ENCODE results near the gene CADPS2. TPM values are rescaled to one million over a fixed set of nuclear protein-coding genes. Genes with fewer than 3 reads are reported as not detected.
A peak's percentile ranks its signal among the peaks of the same experiment; 100 is the strongest.

The CADPS2 gene
- total RNA-seq, 2 donors from 2014 or later, result 4.3 to 11.7 TPM

DNA sequence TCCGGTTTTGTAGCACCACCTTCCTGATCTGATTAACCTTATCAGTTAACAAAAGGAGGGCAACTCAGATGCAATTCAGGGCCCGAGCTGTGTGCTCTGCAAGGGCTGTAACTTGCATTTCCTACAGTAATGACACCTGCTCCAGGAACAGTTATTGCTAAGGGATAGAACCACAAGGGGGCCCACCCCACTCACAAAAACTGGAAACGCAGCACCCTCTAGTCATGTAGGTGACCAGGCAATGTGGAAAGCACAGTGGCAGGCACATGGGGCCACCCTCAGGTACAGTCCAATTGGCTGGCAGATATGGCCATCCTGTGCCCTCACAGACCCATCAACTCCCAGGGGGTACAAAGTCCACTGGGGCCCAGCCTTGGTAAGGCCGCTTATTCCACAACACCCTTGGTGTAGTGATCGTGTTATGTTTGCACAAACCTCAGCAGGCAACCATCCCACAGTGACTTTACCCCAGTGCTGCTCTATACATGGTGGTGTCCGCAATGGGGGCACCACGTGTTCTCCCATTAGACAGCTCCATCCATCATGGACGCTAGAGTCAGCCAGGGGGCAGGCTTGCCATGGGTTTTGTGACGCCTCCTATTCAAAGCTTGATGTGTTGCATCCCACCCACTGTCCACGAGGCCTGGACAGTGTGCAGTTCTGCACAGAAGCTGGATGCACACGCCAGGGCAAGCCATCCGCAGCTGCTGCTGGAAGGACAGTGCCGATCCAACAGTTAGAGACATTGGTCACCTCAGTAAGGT lies 196.7 kb downstream of the CADPS2 start:
- Histone ChIP-seq H3K27me3 (ENCODE audit: control insufficient read depth, insufficient read depth, low read length, poor library complexity, severe bottlenecking) (no peaks in the 10 kb centered on the region), H3K4me1 (ENCODE audit: control insufficient read depth, insufficient read depth, low read length) (no peaks in the 10 kb centered on the region), H3K9me3 (ENCODE audit: control insufficient read depth, low read length) (peaks cover 7% of the 10 kb centered on the region), H3K4me3 (ENCODE audit: low read length) (no peak overlapping the region), H3K36me3 (ENCODE audit: control insufficient read depth, insufficient read depth, low read length) (no peaks in the 10 kb centered on the region), H3K27ac (ENCODE audit: low read depth, low read length) (no peak overlapping the region), H3K9ac (ENCODE audit: extremely low read depth, low read length, poor library complexity, severe bottlenecking) (no peak overlapping the region)
- DNase-seq, result peak; percentile 56
- H3K9me3 Mint-ChIP-seq, result peaks cover 13% of the 10 kb centered on the region
- WGBS, 2 experiments (ENCODE audit: insufficient coverage in 1 of 2, insufficient read length in 1 of 2), result 93 to 95% methylated on average over 11 to 13 of the region's 13 CpGs
- H3K27ac Mint-ChIP-seq, result no peak overlapping the region
- TF ChIP-seq, protein P1, sequence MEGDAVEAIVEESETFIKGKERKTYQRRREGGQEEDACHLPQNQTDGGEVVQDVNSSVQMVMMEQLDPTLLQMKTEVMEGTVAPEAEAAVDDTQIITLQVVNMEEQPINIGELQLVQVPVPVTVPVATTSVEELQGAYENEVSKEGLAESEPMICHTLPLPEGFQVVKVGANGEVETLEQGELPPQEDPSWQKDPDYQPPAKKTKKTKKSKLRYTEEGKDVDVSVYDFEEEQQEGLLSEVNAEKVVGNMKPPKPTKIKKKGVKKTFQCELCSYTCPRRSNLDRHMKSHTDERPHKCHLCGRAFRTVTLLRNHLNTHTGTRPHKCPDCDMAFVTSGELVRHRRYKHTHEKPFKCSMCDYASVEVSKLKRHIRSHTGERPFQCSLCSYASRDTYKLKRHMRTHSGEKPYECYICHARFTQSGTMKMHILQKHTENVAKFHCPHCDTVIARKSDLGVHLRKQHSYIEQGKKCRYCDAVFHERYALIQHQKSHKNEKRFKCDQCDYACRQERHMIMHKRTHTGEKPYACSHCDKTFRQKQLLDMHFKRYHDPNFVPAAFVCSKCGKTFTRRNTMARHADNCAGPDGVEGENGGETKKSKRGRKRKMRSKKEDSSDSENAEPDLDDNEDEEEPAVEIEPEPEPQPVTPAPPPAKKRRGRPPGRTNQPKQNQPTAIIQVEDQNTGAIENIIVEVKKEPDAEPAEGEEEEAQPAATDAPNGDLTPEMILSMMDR (conservative IDR thresholded peaks at IDR 0.05), result peak; percentile 51
- H3K27me3 Mint-ChIP-seq (ENCODE audit: insufficient read depth), result no peaks in the 10 kb centered on the region
- H3K36me3 Mint-ChIP-seq (ENCODE audit: low read depth), result peaks cover 9% of the 10 kb centered on the region
- H3K4me3 Mint-ChIP-seq, result no peak overlapping the region
- H3K4me1 Mint-ChIP-seq, result no peaks in the 10 kb centered on the region

DNA sequence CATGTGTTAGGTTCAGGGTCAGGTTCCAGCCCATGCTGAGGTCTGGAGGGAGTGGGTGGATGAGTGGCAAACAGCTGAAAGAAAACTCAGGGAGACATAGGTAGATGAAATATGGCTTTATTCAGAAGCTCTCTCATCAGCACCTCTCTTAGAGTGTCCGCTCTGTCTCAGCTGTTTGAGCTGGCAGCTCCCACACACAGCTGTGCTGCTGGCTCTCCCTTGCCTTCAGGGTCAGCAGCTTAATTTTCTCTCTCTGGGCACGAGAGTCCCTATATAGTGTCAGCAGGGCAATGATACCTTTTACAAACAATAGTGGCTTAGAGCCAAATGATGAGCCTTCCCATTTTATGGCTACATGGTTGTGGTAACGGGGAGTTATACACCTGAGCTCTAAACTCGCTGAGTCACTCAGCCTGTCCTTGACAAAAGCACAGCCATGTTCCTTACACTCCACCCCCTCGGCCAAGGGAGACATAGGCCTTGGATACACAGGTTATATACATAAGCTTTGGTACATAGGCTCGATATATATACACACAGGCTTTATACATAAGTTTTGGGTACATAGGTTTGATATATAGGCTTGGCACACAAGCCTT lies 197.8 kb downstream of the CADPS2 start:
- Histone ChIP-seq H3K27me3 (ENCODE audit: control insufficient read depth, insufficient read depth, low read length, poor library complexity, severe bottlenecking) (no peaks in the 10 kb centered on the region), H3K9ac (ENCODE audit: extremely low read depth, low read length, poor library complexity, severe bottlenecking) (no peak overlapping the region), H3K27ac (ENCODE audit: low read depth, low read length) (no peak overlapping the region), H3K4me3 (ENCODE audit: low read length) (no peak overlapping the region), H3K9me3 (ENCODE audit: control insufficient read depth, low read length) (peaks cover 7% of the 10 kb centered on the region), H3K4me1 (ENCODE audit: control insufficient read depth, insufficient read depth, low read length) (no peaks in the 10 kb centered on the region), H3K36me3 (ENCODE audit: control insufficient read depth, insufficient read depth, low read length) (no peaks in the 10 kb centered on the region)
- no peaks in the 10 kb centered on the region for H3K27me3 Mint-ChIP-seq (ENCODE audit: insufficient read depth)
- peaks cover 12% of the 10 kb centered on the region for H3K9me3 Mint-ChIP-seq
- TF ChIP-seq, protein P1 (conservative IDR thresholded peaks at IDR 0.05), result no peak
- no peaks in the 10 kb centered on the region for H3K4me1 Mint-ChIP-seq
- DNase-seq, result peak; percentile 33
- no peak overlapping the region for H3K4me3 Mint-ChIP-seq
- no peak overlapping the region for H3K27ac Mint-ChIP-seq
- 67 to 77% methylated on average over 1 to 6 of the region's 6 CpGs for WGBS, 2 experiments (ENCODE audit: insufficient coverage in 1 of 2, insufficient read length in 1 of 2)
- peaks cover 9% of the 10 kb centered on the region for H3K36me3 Mint-ChIP-seq (ENCODE audit: low read depth)

DNA sequence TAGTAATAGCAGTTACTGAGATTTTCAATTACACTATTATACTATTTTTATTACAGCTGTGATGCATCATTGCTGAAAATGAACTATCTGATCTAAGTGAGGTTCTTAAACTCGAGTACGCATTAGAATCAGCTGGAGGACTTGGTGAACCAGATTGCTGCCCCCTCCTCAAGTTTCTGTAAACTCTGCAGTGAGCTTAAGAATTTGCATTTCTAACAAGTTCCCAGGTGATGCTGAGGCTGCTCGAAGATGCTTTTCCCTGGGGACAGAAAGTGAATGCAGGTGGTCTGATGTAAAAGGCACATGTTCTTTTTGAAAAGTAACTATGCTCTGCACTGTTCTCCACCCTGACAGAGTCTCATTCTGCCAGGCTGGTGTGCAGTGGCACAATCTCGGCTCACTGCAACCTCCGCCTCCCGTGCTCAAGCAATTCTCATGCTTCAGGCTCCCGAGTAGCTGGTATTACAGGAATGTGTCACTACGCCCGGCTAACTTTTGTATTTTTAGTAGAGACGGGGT lies 199.8 kb downstream of the CADPS2 start:
- no peaks in the 10 kb centered on the region for H3K36me3 Mint-ChIP-seq (ENCODE audit: low read depth)
- H3K9me3 ChIP-seq (ENCODE audit: control insufficient read depth, low read length), result no peaks in the 10 kb centered on the region
- no peak overlapping the region for H3K27ac Mint-ChIP-seq
- no peaks in the 10 kb centered on the region for H3K27me3 Mint-ChIP-seq (ENCODE audit: insufficient read depth)
- H3K9ac ChIP-seq (ENCODE audit: extremely low read depth, low read length, poor library complexity, severe bottlenecking), result no peak overlapping the region
- H3K9me3 Mint-ChIP-seq, result no peaks in the 10 kb centered on the region
- peak; percentile 62 for DNase-seq
- TF ChIP-seq, protein P1 (conservative IDR thresholded peaks at IDR 0.05), result no peak
- WGBS, 2 experiments (ENCODE audit: insufficient coverage in 1 of 2, insufficient read length in 1 of 2), result 74 to 79% methylated on average over 7 to 10 of the region's 10 CpGs
- no peak overlapping the region for H3K4me3 ChIP-seq (ENCODE audit: low read length)
- no peak overlapping the region for H3K4me3 Mint-ChIP-seq
- H3K36me3 ChIP-seq (ENCODE audit: control insufficient read depth, insufficient read depth, low read length), result no peaks in the 10 kb centered on the region
- H3K27me3 ChIP-seq (ENCODE audit: control insufficient read depth, insufficient read depth, low read length, poor library complexity, severe bottlenecking), result no peaks in the 10 kb centered on the region
- H3K27ac ChIP-seq (ENCODE audit: low read depth, low read length), result no peak overlapping the region
- H3K4me1 Mint-ChIP-seq, result no peaks in the 10 kb centered on the region
- H3K4me1 ChIP-seq (ENCODE audit: control insufficient read depth, insufficient read depth, low read length), result no peaks in the 10 kb centered on the region
